ENCODE measurements around the gene PPP2R5A. TPM values are rescaled to one million over a fixed set of nuclear protein-coding genes. Genes with fewer than 3 reads are reported as not detected.

Gene PPP2R5A
- total and polyA plus RNA-seq, 2 of the 13 experiments (the other 11 are each of a cell fraction or from before 2014, with no cell fraction given), result 22.0 to 31.4 TPM

DNA sequence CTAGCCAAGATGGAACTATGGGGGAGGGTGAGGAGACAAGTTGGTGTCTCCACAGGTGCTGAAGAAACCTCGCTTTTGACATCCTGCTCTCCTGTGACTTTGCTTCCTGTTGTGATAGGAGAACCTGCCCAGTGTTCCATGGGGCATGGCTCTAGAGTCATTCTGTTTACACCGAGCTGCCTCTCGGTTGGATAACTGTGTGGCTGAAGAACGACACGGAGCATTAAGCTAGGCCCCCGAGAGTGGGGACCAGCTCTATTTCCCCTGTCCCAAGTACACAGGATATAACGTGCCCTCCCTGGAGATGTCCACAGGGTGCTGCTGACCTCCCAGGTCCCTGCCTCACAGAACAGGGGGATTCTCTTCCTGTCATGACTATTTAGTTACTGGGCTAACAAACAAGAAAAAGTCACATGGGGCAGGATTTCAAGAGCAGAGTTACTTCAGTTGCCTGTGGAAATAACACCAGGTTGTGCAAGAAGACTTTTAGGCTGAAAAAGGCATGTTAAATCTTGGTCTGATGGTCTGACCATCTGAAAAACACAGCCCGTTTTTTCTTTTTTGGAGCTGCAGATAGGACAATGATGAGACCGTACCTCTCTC, 29.4 kb upstream of the PPP2R5A start (continued):
- no peak for TF ChIP-seq ZNF20 (CRISPR knock-in tag; IDR thresholded peaks at IDR 0.05)
- no peak for TF ChIP-seq HOXA5 (CRISPR knock-in tag; IDR thresholded peaks at IDR 0.05)
- no peak for TF ChIP-seq HHEX (CRISPR knock-in tag; IDR thresholded peaks at IDR 0.05)
- TF ChIP-seq, protein P1, sequence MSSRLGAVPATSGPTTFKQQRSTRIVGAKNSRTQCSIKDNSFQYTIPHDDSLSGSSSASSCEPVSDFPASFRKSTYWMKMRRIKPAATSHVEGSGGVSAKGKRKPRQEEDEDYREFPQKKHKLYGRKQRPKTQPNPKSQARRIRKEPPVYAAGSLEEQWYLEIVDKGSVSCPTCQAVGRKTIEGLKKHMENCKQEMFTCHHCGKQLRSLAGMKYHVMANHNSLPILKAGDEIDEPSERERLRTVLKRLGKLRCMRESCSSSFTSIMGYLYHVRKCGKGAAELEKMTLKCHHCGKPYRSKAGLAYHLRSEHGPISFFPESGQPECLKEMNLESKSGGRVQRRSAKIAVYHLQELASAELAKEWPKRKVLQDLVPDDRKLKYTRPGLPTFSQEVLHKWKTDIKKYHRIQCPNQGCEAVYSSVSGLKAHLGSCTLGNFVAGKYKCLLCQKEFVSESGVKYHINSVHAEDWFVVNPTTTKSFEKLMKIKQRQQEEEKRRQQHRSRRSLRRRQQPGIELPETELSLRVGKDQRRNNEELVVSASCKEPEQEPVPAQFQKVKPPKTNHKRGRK (CRISPR knock-in tag; IDR thresholded peaks at IDR 0.05), result no peak
- TF ChIP-seq, protein P2, sequence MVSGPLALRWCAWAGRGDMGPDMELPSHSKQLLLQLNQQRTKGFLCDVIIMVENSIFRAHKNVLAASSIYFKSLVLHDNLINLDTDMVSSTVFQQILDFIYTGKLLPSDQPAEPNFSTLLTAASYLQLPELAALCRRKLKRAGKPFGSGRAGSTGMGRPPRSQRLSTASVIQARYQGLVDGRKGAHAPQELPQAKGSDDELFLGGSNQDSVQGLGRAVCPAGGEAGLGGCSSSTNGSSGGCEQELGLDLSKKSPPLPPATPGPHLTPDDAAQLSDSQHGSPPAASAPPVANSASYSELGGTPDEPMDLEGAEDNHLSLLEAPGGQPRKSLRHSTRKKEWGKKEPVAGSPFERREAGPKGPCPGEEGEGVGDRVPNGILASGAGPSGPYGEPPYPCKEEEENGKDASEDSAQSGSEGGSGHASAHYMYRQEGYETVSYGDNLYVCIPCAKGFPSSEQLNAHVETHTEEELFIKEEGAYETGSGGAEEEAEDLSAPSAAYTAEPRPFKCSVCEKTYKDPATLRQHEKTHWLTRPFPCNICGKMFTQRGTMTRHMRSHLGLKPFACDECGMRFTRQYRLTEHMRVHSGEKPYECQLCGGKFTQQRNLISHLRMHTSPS (CRISPR knock-in tag; IDR thresholded peaks at IDR 0.05; ENCODE audit: low read depth), result peak; percentile 60; the same call in 1 of the 2 replicates
- no peak for TF ChIP-seq IKZF1 (IDR thresholded peaks at IDR 0.05)
- TF ChIP-seq, protein P3, sequence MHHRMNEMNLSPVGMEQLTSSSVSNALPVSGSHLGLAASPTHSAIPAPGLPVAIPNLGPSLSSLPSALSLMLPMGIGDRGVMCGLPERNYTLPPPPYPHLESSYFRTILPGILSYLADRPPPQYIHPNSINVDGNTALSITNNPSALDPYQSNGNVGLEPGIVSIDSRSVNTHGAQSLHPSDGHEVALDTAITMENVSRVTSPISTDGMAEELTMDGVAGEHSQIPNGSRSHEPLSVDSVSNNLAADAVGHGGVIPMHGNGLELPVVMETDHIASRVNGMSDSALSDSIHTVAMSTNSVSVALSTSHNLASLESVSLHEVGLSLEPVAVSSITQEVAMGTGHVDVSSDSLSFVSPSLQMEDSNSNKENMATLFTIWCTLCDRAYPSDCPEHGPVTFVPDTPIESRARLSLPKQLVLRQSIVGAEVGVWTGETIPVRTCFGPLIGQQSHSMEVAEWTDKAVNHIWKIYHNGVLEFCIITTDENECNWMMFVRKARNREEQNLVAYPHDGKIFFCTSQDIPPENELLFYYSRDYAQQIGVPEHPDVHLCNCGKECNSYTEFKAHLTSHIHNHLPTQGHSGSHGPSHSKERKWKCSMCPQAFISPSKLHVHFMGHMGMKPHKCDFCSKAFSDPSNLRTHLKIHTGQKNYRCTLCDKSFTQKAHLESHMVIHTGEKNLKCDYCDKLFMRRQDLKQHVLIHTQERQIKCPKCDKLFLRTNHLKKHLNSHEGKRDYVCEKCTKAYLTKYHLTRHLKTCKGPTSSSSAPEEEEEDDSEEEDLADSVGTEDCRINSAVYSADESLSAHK (CRISPR knock-in tag; IDR thresholded peaks at IDR 0.05; ENCODE audit: borderline replicate concordance), result no peak
- no peak for TF ChIP-seq TCF7 (IDR thresholded peaks at IDR 0.05; ENCODE audit: low read depth)
- TF ChIP-seq TEAD2 (CRISPR knock-in tag; IDR thresholded peaks at IDR 0.05), result no peak
- no peak for TF ChIP-seq ZNF75D (CRISPR knock-in tag; IDR thresholded peaks at IDR 0.05; ENCODE audit: borderline replicate concordance)
- TF ChIP-seq YEATS2 (CRISPR knock-in tag; IDR thresholded peaks at IDR 0.05; ENCODE audit: borderline replicate concordance), result 0 out of 2 replicates have a peak, but pooled peaks have one; percentile 36
- TF ChIP-seq, protein P4, sequence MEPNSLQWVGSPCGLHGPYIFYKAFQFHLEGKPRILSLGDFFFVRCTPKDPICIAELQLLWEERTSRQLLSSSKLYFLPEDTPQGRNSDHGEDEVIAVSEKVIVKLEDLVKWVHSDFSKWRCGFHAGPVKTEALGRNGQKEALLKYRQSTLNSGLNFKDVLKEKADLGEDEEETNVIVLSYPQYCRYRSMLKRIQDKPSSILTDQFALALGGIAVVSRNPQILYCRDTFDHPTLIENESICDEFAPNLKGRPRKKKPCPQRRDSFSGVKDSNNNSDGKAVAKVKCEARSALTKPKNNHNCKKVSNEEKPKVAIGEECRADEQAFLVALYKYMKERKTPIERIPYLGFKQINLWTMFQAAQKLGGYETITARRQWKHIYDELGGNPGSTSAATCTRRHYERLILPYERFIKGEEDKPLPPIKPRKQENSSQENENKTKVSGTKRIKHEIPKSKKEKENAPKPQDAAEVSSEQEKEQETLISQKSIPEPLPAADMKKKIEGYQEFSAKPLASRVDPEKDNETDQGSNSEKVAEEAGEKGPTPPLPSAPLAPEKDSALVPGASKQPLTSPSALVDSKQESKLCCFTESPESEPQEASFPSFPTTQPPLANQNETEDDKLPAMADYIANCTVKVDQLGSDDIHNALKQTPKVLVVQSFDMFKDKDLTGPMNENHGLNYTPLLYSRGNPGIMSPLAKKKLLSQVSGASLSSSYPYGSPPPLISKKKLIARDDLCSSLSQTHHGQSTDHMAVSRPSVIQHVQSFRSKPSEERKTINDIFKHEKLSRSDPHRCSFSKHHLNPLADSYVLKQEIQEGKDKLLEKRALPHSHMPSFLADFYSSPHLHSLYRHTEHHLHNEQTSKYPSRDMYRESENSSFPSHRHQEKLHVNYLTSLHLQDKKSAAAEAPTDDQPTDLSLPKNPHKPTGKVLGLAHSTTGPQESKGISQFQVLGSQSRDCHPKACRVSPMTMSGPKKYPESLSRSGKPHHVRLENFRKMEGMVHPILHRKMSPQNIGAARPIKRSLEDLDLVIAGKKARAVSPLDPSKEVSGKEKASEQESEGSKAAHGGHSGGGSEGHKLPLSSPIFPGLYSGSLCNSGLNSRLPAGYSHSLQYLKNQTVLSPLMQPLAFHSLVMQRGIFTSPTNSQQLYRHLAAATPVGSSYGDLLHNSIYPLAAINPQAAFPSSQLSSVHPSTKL (CRISPR knock-in tag; IDR thresholded peaks at IDR 0.05), result peak; percentile 80
- TF ChIP-seq ZEB1 (IDR thresholded peaks at IDR 0.05; ENCODE audit: insufficient replicate concordance, low read depth), result no peak
- TF ChIP-seq, protein P5, sequence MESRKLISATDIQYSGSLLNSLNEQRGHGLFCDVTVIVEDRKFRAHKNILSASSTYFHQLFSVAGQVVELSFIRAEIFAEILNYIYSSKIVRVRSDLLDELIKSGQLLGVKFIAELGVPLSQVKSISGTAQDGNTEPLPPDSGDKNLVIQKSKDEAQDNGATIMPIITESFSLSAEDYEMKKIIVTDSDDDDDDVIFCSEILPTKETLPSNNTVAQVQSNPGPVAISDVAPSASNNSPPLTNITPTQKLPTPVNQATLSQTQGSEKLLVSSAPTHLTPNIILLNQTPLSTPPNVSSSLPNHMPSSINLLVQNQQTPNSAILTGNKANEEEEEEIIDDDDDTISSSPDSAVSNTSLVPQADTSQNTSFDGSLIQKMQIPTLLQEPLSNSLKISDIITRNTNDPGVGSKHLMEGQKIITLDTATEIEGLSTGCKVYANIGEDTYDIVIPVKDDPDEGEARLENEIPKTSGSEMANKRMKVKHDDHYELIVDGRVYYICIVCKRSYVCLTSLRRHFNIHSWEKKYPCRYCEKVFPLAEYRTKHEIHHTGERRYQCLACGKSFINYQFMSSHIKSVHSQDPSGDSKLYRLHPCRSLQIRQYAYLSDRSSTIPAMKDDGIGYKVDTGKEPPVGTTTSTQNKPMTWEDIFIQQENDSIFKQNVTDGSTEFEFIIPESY (CRISPR knock-in tag; IDR thresholded peaks at IDR 0.05), result peak; percentile 13; the same call in 1 of the 2 replicates
- no peak for TF ChIP-seq SCMH1 (CRISPR knock-in tag; IDR thresholded peaks at IDR 0.05; ENCODE audit: borderline replicate concordance)
- TF ChIP-seq FOXA1 (IDR thresholded peaks at IDR 0.05), result no peak
- peak; percentile 66 for TF ChIP-seq FOXA1 (CRISPR knock-in tag; IDR thresholded peaks at IDR 0.05)
- TF ChIP-seq HIVEP1 (CRISPR knock-in tag; IDR thresholded peaks at IDR 0.05), result no peak

Data from HepG2 (cell line).